IPS-20b (cell line): ENCODE data around the gene CLDN4.

ENCODE experiments used
- H3K27ac ChIP-seq: one replicate; pipeline ENCODE4 v1.5.1; 2013; ENCODE audit warnings: low read length
- H3K27me3 ChIP-seq: 2 replicates; pipeline ENCODE4 v1.6.1; 2013; ENCODE audit warnings: mild to moderate bottlenecking, low read length, inconsistent platforms; ENCODE audit not compliant: insufficient read depth
- H3K36me3 ChIP-seq: 2 replicates; pipeline ENCODE4 v1.6.1; 2013; ENCODE audit warnings: low read depth, mild to moderate bottlenecking, inconsistent platforms, low read length, moderate library complexity; ENCODE audit not compliant: insufficient read depth
- H3K4me1 ChIP-seq: 2 replicates; pipeline ENCODE4 v1.6.1; 2013; ENCODE audit warnings: mild to moderate bottlenecking, control low read depth, inconsistent platforms, low read length, moderate library complexity; ENCODE audit not compliant: insufficient read depth
- H3K4me3 ChIP-seq: 2 replicates; pipeline ENCODE4 v1.5.1; 2013; ENCODE audit warnings: mild to moderate bottlenecking, low read length, inconsistent platforms
- H3K9ac ChIP-seq: 2 replicates; pipeline ENCODE4 v1.6.1; 2013; ENCODE audit warnings: low read depth, mild to moderate bottlenecking, inconsistent platforms, low read length, moderate library complexity
- H3K9me3 ChIP-seq: 2 replicates; pipeline ENCODE4 v1.6.1; 2013; ENCODE audit warnings: mild to moderate bottlenecking, low read depth, low read length, inconsistent platforms; ENCODE audit not compliant: insufficient read depth

Gene CLDN4

GRCh38 chr7:73865738-73866445 is 35.1 kb downstream of the CLDN4 start:
- H3K4me3 ChIP-seq: no peak overlapping the region
- no peaks in the 10 kb centered on the region for H3K36me3 ChIP-seq
- no peaks in the 10 kb centered on the region for H3K27me3 ChIP-seq
- H3K27ac ChIP-seq: no peak overlapping the region
- H3K9me3 ChIP-seq: no peaks in the 10 kb centered on the region
- no peak overlapping the region for H3K9ac ChIP-seq
- H3K4me1 ChIP-seq: peaks cover 4% of the 10 kb centered on the region; the same call in 1 of the 2 replicates

- Histone ChIP-seq H3K27me3 (no peaks in the 10 kb centered on the region), H3K9me3 (no peaks in the 10 kb centered on the region), H3K4me3 (no peak overlapping the region)
These were observed 35.6 kb downstream of the CLDN4 start for GRCh38 chr7:73866446-73866767.

GRCh38 chr7:73869011-73869798 is 38.4 kb downstream of the CLDN4 start:
- H3K4me1 ChIP-seq: peaks cover 4% of the 10 kb centered on the region; the same call in 1 of the 2 replicates
- H3K9me3 ChIP-seq: no peaks in the 10 kb centered on the region
- H3K27ac ChIP-seq: no peak overlapping the region
- no peak overlapping the region for H3K4me3 ChIP-seq
- no peak overlapping the region for H3K9ac ChIP-seq
- H3K27me3 ChIP-seq: no peaks in the 10 kb centered on the region
- no peaks in the 10 kb centered on the region for H3K36me3 ChIP-seq

More at GRCh38 chr7:73866446-73866767, 35.6 kb downstream of the CLDN4 start:
- no peak overlapping the region for H3K27ac ChIP-seq
- H3K4me1 ChIP-seq: peaks cover 4% of the 10 kb centered on the region; the same call in 1 of the 2 replicates
- no peaks in the 10 kb centered on the region for H3K36me3 ChIP-seq
- no peak overlapping the region for H3K9ac ChIP-seq

GRCh38 chr7:73870041-73870492 is 39.3 kb downstream of the CLDN4 start:
- no peak overlapping the region for H3K4me3 ChIP-seq
- H3K36me3 ChIP-seq: no peaks in the 10 kb centered on the region
- no peak overlapping the region for H3K9ac ChIP-seq
- H3K4me1 ChIP-seq: peaks cover 4% of the 10 kb centered on the region; the same call in 1 of the 2 replicates
- no peaks in the 10 kb centered on the region for H3K27me3 ChIP-seq
- no peaks in the 10 kb centered on the region for H3K9me3 ChIP-seq
- no peak overlapping the region for H3K27ac ChIP-seq

DNA sequence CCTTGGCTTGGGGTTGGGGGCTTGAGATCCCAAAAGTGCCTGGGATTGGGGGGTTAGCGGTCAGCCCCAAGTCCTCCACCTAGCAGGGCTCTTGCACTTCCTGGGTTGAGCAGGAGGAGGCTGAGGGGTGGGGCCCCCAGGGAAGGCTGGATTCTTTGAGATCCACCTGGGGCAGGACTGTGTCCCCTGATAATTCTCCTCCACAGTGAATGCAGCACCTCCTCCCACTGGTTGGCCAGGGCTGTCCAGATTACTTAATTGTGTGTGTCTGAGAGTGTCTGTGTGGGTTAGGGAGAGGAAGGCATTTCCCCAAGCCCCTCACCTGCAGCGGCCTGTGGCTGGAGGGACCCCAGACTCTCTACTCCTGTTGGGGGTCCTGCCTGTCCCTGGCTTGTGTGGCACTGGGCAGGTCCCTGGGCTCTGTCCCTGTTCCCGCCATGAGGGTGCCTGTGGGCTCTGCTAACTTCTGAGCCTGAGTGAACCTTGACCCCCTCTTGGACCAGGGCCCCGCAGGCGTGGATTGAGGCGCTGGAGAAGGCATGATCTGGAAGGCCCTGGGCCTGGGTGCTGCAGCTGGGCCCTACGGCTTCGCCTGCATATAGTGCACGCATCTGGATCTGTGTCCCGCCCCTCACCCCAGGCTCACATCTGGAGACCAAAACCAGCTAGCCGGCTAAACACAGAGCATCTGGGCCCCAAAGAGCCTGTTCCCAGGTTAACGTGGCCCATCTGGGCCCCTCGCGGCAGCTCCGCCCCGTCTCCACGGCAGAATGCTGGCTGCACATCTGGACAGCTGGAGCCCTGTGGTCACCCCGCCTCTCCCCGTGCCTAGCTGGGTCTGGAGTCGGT is 40.6 kb downstream of the CLDN4 start:
- no peak overlapping the region for H3K9ac ChIP-seq
- H3K4me1 ChIP-seq: peaks cover 4% of the 10 kb centered on the region; the same call in 1 of the 2 replicates

DNA sequence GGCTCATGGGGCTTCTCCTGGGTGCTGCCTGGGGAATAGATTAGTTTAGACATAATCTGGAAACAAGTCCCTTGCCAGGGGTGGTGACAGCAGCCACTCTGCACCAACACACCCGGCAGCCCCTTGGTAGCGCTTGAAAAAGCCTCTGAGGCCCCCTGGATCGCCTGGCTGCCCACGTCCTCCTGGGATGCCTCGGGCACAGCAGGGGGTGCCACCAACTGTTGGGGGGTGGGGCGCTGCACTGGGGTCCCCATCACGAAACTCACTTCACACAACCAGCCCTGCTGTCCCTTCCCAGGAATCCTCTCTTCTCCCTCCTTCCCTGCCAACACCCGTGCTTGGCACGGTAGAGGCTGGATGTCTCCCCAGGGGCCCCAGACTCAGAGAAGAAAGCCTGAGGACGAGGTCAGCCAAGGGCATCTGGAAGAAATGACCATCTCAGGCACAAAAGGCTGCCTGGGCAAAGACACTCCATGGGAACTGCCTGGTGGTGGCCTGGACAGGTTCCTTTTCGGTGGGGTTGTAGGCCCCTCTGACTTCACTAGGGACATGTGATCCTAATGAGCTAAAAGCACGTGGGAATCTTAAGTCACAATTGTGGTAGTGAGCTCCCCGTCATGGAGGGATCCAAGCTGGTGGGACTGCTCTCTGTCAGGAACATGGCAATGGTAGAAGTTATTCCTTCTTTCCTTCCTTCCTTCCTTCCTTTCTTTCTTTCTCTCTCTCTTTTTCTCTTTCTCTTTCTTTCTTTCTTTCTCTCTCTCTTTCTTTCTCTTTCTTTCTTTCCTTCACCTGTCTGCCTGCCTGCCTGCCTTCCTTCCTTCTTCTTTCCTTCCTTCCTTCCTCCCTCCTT is 41.5 kb downstream of the CLDN4 start:
- H3K27me3 ChIP-seq: no peaks in the 10 kb centered on the region
- no peak overlapping the region for H3K4me3 ChIP-seq
- no peak overlapping the region for H3K9ac ChIP-seq
- peaks cover 4% of the 10 kb centered on the region; the same call in 1 of the 2 replicates for H3K4me1 ChIP-seq
- no peaks in the 10 kb centered on the region for H3K9me3 ChIP-seq
- no peaks in the 10 kb centered on the region for H3K36me3 ChIP-seq
- H3K27ac ChIP-seq: no peak overlapping the region

More for the DNA sequence above, 40.6 kb downstream of the CLDN4 start:
- Histone ChIP-seq H3K9me3 (no peaks in the 10 kb centered on the region), H3K36me3 (no peaks in the 10 kb centered on the region), H3K27ac (no peak overlapping the region), H3K4me3 (no peak overlapping the region), H3K27me3 (no peaks in the 10 kb centered on the region)

DNA sequence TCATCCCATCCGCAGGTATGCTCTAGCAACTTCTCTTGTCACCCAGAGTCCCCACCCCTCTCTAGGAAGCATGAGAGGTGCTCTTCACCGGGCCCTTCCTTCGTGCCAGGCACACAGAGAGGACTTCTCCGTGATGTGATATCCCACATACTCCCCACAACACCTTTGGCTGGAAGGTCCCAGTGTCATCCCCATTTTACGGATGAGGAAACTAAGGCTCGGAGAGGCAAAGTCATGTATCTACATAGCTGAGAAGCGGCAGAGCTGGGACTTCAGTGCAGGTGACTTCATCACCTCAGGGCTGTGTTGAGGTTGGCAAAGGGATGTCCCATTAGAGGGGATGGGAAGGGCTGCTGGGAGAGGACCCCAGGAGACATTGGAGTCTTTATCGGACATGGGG is 45.6 kb downstream of the CLDN4 start:
- Histone ChIP-seq H3K9ac (no peak overlapping the region), H3K4me1 (no peaks in the 10 kb centered on the region), H3K36me3 (no peaks in the 10 kb centered on the region), H3K27me3 (no peaks in the 10 kb centered on the region), H3K4me3 (no peak overlapping the region), H3K9me3 (no peaks in the 10 kb centered on the region), H3K27ac (no peak overlapping the region)

GRCh38 chr7:73876973-73877372 is 46.2 kb downstream of the CLDN4 start:
- no peak overlapping the region for H3K9ac ChIP-seq
- no peaks in the 10 kb centered on the region for H3K36me3 ChIP-seq
- H3K9me3 ChIP-seq: no peaks in the 10 kb centered on the region
- no peaks in the 10 kb centered on the region for H3K4me1 ChIP-seq
- no peaks in the 10 kb centered on the region for H3K27me3 ChIP-seq
- no peak overlapping the region for H3K4me3 ChIP-seq
- H3K27ac ChIP-seq: no peak overlapping the region

DNA sequence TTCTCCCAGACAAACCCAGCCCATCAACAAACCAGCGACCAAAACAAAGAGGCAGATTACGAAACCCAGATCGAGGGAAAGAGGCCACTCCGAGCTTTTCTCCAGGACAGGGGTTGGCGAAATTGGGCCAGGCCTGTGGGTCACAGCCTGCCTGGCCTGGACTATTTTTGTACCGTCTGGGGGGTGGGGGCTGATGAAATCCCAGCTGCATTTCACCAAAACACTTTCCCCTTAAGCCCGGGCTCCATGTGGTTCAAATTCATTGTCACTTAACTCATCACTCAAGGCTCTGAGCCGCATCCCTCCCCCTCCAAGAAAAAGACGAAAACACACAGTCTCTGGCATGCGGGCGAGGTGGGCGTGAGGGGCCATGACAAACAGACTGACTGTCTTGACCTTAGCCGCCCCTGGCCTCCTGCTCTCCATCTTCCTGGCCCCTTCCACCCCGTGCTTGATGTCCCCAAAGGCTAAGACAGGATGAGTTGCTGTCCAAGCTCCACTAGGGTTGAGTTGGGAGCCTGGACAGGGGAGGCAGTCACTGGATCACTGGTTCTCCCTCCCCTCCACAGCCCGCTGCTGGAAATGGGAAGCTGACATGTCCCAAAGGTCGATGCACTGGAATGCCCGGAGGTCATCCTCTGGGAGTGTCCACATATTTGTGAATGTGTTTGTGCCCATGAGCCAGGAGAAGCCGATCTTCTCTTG is 49.3 kb downstream of the CLDN4 start:
- Histone ChIP-seq H3K36me3 (no peaks in the 10 kb centered on the region), H3K27ac (no peak overlapping the region), H3K9ac (no peak overlapping the region)

DNA sequence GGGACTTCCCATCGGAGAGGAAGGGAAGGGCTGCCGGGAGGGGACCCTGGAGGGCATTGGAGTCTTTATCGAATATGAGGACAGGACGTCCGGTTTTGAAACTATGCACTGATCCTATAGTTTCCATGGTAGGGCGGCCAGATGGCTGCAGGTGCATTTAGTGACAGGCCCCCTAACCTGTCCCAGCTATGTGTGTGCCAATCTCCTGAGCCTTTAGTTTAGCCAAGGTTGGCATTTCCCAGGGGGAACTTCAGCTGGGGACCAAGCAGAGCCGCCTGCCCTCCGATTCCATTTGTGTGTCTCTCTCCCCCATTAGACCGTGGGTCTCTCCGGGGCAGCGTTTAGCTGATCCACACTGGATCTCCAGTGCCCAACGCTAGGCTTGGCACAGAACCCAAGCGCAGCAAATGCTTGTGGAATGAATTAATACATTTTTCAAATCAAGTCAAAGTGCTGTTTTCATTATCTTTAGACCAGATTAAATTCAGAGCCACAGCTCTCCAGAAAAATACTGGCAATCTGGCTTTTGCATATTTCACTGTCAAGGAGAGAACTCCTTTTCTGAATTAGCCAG is 50.0 kb downstream of the CLDN4 start:
- Histone ChIP-seq H3K27me3 (no peaks in the 10 kb centered on the region), H3K36me3 (no peaks in the 10 kb centered on the region), H3K4me3 (no peak overlapping the region), H3K4me1 (no peaks in the 10 kb centered on the region), H3K9me3 (no peaks in the 10 kb centered on the region), H3K27ac (no peak overlapping the region), H3K9ac (no peak overlapping the region)

More for the DNA sequence above, 49.3 kb downstream of the CLDN4 start:
- Histone ChIP-seq H3K27me3 (no peaks in the 10 kb centered on the region), H3K4me1 (no peaks in the 10 kb centered on the region), H3K4me3 (no peak overlapping the region), H3K9me3 (no peaks in the 10 kb centered on the region)
